Osteocyte (in vitro differentiated cells): Measurements from ENCODE around the gene LRRC51. TPM values are rescaled to one million over a fixed set of nuclear protein-coding genes. Genes with fewer than 3 reads are reported as not detected.
"Not testable (repeated sequence)": the region's sequence is repeated elsewhere in the genome, so short reads cannot be mapped to it uniquely, and the experiment has no call there.

Experiments
- DNase-seq: peaks from one replicate; pipeline ENCODE4 v3.0.0; 2021; ENCODE audit warnings: mixed read lengths; ENCODE audit not compliant: unreplicated experiment; ENCODE audit errors: extremely low spot score
- H3K27ac Mint-ChIP-seq: one replicate; pipeline ENCODE4 v1.8.0; 2021; ENCODE audit warnings: mild to moderate bottlenecking, mixed read lengths; ENCODE audit not compliant: unreplicated experiment
- H3K27me3 Mint-ChIP-seq: one replicate; pipeline ENCODE4 v1.8.0; 2021; ENCODE audit warnings: mixed read lengths; ENCODE audit not compliant: unreplicated experiment
- H3K36me3 Mint-ChIP-seq: one replicate; pipeline ENCODE4 v1.8.0; 2021; ENCODE audit warnings: mixed read lengths; ENCODE audit not compliant: unreplicated experiment
- H3K4me1 Mint-ChIP-seq: one replicate; pipeline ENCODE4 v1.8.0; 2021; ENCODE audit warnings: mixed read lengths; ENCODE audit not compliant: unreplicated experiment
- H3K4me3 Mint-ChIP-seq: one replicate; pipeline ENCODE4 v1.8.0; 2021; ENCODE audit warnings: mild to moderate bottlenecking, moderate library complexity, mixed read lengths; ENCODE audit not compliant: unreplicated experiment
- H3K9me3 Mint-ChIP-seq: one replicate; pipeline ENCODE4 v1.8.0; 2021; ENCODE audit warnings: mixed read lengths; ENCODE audit not compliant: unreplicated experiment
- CTCF ChIP-seq: fragments of 200-600 bp; sonication (generic); IDR thresholded peaks from 2 replicates; pipeline ENCODE4 v1.5.0; 2021; ENCODE audit warnings: antibody characterized with exemption, mild to moderate bottlenecking, moderate library complexity
- total RNA-seq: library from RNA; stranded (reverse); gene quantifications from 2 replicates; pipeline ENCODE4 v1.2.1, GENCODE V29; 2021

The LRRC51 gene
- total RNA-seq, 1 donor from 2014 or later, result 9.1 TPM

GRCh38 chr11:72125956-72126355, 45.3 kb downstream of the LRRC51 start:
- Mint-ChIP-seq H3K27ac (no peak overlapping the region), H3K4me1 (no peaks in the 10 kb centered on the region), H3K4me3 (no peak overlapping the region), H3K36me3 (peaks cover 6% of the 10 kb centered on the region), H3K27me3 (peaks cover 60% of the 10 kb centered on the region), H3K9me3 (peaks cover 9% of the 10 kb centered on the region)
- DNase-seq, result no peak
- TF ChIP-seq CTCF, result no peak

DNA sequence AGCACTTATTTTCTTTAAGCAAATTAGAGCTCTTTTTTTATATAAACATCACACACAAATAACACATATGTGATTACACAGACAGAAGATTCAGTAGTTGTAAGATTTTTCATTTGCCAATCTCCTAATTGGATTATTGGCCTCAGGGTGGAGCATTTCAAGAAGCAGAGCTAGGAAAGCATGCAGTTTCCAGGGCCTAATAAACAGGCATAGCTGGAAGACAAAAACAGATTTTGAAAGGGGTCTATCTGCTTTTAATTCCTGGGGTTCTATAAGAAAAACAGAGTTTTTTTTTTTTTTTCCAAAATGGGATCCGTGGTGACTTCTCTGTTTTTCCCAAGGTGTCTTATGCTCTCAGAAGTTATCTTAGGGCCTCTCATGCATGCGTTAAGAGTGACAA, 47.3 kb downstream of the LRRC51 start:
- H3K9me3 Mint-ChIP-seq, result peaks cover 9% of the 10 kb centered on the region
- TF ChIP-seq CTCF, result no peak
- no peak overlapping the region for H3K4me3 Mint-ChIP-seq
- H3K27ac Mint-ChIP-seq, result no peak overlapping the region
- H3K4me1 Mint-ChIP-seq, result no peaks in the 10 kb centered on the region
- peaks cover 6% of the 10 kb centered on the region for H3K36me3 Mint-ChIP-seq
- H3K27me3 Mint-ChIP-seq, result peaks cover 66% of the 10 kb centered on the region
- DNase-seq, result no peak

DNA sequence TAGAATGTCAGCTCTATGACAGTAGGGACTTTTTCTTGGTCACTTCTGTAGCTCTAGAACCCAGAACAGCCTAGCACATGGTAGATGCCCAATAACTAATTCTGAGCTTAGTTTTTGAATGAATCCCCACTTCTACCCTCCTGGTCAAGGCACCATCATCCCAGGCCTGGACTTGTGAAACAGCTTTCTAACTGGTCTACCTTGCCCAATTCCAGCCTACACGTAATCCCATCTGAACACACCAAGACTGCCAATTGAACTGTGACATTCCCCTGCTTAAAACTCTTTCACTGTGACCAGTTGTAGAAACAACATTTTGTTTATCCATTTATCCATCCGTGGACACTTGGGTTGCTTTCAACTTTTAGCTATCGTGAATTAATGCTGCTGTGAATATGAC, 48.7 kb downstream of the LRRC51 start:
- no peaks in the 10 kb centered on the region for H3K4me1 Mint-ChIP-seq
- no peak for TF ChIP-seq CTCF
- peaks cover 6% of the 10 kb centered on the region for H3K36me3 Mint-ChIP-seq
- H3K4me3 Mint-ChIP-seq, result no peak overlapping the region
- H3K27ac Mint-ChIP-seq, result no peak overlapping the region
- H3K9me3 Mint-ChIP-seq, result peaks cover 9% of the 10 kb centered on the region
- no peak for DNase-seq
- H3K27me3 Mint-ChIP-seq, result peaks cover 66% of the 10 kb centered on the region

DNA sequence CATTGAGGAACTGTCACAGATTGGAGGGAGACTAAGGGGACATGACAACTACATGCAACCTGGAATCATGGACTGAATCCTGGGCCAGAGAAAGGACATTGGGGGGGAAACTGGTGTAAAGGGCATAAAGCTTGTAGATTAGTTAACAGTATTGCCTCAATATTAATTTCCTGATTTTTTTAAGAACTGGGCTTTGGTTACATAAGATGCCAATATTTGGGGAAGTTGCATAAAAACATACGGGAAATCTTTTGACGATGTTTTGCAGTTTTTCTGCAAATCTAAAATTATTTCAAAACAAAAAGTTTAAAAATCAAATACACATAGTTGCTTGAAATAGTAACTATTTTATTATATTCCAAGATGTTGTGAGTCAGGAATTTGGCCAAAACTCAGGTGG, 52.0 kb downstream of the LRRC51 start:
- TF ChIP-seq CTCF, result no peak
- H3K9me3 Mint-ChIP-seq, result peaks cover 8% of the 10 kb centered on the region
- peaks cover 6% of the 10 kb centered on the region for H3K36me3 Mint-ChIP-seq
- no peak overlapping the region for H3K27ac Mint-ChIP-seq
- no peak overlapping the region for H3K4me3 Mint-ChIP-seq
- peaks cover 49% of the 10 kb centered on the region for H3K27me3 Mint-ChIP-seq
- no peak for DNase-seq
- H3K4me1 Mint-ChIP-seq, result no peaks in the 10 kb centered on the region

DNA sequence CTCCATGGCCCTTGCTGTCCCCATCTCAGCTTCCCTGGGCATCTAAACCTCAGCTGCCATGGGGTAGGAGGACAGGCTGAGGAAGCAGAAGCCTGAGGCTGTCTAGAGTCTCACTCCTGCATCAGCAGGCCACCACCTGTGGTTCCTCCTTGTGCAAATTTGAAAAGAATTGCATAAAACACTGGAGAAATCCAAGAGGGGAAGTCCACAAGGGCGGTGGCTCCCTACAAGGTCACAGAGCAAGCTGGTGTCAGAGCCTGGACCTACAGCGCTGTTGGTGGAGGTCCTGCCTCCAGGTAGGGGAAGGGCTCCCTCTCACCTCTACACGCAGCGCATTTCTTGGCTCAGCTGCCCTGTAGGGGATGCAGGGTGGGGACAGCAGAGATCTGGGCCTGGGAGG, 54.8 kb downstream of the LRRC51 start, which contains the start of gene FOLR3:
FOLR3 (plus strand) TSS at position 253 of the 400 bp plus-strand sequence. CDS start 228 bp downstream, outside the sequence.
- DNase-seq, H3K4me1 Mint-ChIP-seq, H3K27ac Mint-ChIP-seq, H3K9me3 Mint-ChIP-seq, H3K4me3 Mint-ChIP-seq, H3K36me3 Mint-ChIP-seq: not testable (repeated sequence)
- H3K27me3 Mint-ChIP-seq, result peaks cover 29% of the 10 kb centered on the region
